ENCODE results near the gene HMCN2. TPM values are rescaled to one million over a fixed set of nuclear protein-coding genes. Genes with fewer than 3 reads are reported as not detected.

HMCN2 gene
- total and polyA plus RNA-seq, 2 donors (not counting 3 experiments of a cell fraction or from before 2014, with no cell fraction given), result 0.04 to 0.24 TPM

- Histone ChIP-seq H3K4me2 (ENCODE audit: insufficient read depth, low read length) (no peak overlapping the region), H3K9me3 (replicated peaks; ENCODE audit: control insufficient read depth, insufficient read depth, low read length) (no peaks in the 10 kb centered on the region), H3K27me3 (ENCODE audit: control insufficient read depth in 2 of 2, insufficient read depth in 2 of 2, low read length in 2 of 2) (no peaks in the 10 kb centered on the region), H3K9ac (replicated peaks; ENCODE audit: extremely low read depth, insufficient read depth, low read length) (no peak overlapping the region), H3K79me2 (ENCODE audit: control insufficient read depth, insufficient read depth, low read length) (no peaks in the 10 kb centered on the region), H3K4me1 (ENCODE audit: control insufficient read depth, extremely low read depth, insufficient read depth, low read length) (no peaks in the 10 kb centered on the region), H3K36me3 (ENCODE audit: control insufficient read depth in 2 of 2, extremely low read depth in 1 of 2, insufficient read depth in 2 of 2, low read length in 2 of 2) (no peaks in the 10 kb centered on the region), H2AFZ (ENCODE audit: low read depth, low read length) (no peak overlapping the region), H3K27ac (ENCODE audit: insufficient read depth, low read depth, low read length) (no peak overlapping the region), H3K9me1 (replicated peaks; ENCODE audit: control insufficient read depth, extremely low read depth, insufficient read depth, low read length) (no peaks in the 10 kb centered on the region), H3K4me3 (replicated peaks in 1 of 3; ENCODE audit: insufficient read depth in 1 of 3, low read depth in 1 of 3, low read length in 3 of 3) (no peak overlapping the region), H4K20me1 (replicated peaks; ENCODE audit: control insufficient read depth, extremely low read depth, insufficient read depth, low read length) (no peaks in the 10 kb centered on the region)
- ChIA-PET POLR2A (no interaction called here), CTCF (no interaction called here)
- no TSS peak for BruUV-seq (replicated peaks)
- intact Hi-C loops (cut with micrococcal nuclease), result no loop called here
- DNase-seq (ENCODE audit: low read depth, low spot score) (no peak), FAIRE-seq (no peak)
- TF ChIP-seq, protein P1, sequence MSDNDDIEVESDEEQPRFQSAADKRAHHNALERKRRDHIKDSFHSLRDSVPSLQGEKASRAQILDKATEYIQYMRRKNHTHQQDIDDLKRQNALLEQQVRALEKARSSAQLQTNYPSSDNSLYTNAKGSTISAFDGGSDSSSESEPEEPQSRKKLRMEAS (IDR thresholded peaks at IDR 0.05; ENCODE audit: insufficient read depth, insufficient read length), result no peak
- TF ChIP-seq, protein P2, sequence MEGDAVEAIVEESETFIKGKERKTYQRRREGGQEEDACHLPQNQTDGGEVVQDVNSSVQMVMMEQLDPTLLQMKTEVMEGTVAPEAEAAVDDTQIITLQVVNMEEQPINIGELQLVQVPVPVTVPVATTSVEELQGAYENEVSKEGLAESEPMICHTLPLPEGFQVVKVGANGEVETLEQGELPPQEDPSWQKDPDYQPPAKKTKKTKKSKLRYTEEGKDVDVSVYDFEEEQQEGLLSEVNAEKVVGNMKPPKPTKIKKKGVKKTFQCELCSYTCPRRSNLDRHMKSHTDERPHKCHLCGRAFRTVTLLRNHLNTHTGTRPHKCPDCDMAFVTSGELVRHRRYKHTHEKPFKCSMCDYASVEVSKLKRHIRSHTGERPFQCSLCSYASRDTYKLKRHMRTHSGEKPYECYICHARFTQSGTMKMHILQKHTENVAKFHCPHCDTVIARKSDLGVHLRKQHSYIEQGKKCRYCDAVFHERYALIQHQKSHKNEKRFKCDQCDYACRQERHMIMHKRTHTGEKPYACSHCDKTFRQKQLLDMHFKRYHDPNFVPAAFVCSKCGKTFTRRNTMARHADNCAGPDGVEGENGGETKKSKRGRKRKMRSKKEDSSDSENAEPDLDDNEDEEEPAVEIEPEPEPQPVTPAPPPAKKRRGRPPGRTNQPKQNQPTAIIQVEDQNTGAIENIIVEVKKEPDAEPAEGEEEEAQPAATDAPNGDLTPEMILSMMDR (IDR thresholded peaks at IDR 0.05; ENCODE audit: extremely low read depth in 1 of 2, insufficient read depth in 1 of 2, low read depth in 1 of 2, low read length in 2 of 2), result no peak
- TF ChIP-seq EZH2 (IDR thresholded peaks at IDR 0.05; ENCODE audit: borderline replicate concordance, low read depth, low read length, severe bottlenecking) (no peak), POLR2AphosphoS5 (IDR thresholded peaks at IDR 0.05; ENCODE audit: insufficient read depth, low read depth, low read length) (no peak), POLR2A (IDR thresholded peaks at IDR 0.05; ENCODE audit: low read depth, low read length) (no peak), FOS (IDR thresholded peaks at IDR 0.05; ENCODE audit: borderline replicate concordance, insufficient read depth, low read length) (no peak), GATA2 (IDR thresholded peaks at IDR 0.05; ENCODE audit: insufficient read depth, insufficient read length, low read depth, low read length) (no peak), JUN (IDR thresholded peaks at IDR 0.05; ENCODE audit: borderline replicate concordance, insufficient read depth, insufficient read length, low read depth) (no peak), MYC (IDR thresholded peaks at IDR 0.05; ENCODE audit: low read depth, low read length) (no peak)
- dilution Hi-C loops (cut with MboI; ENCODE audit: extremely low pct_ligation_motif_present, low sequenced_read_pairs), result no loop called here
These were observed 38.6 kb downstream of the HMCN2 start for GRCh38 chr9:130304116-130304515.
